Natural killer cell (primary cell): ENCODE measurements around the gene DGCR6L. TPM values are rescaled to one million over a fixed set of nuclear protein-coding genes. Genes with fewer than 3 reads are reported as not detected.
"Not testable (repeated sequence)": the region's sequence is repeated elsewhere in the genome, so short reads cannot be mapped to it uniquely, and the experiment has no call there.

Experiments
- ATAC-seq, 3 donors: fragments of 150-1000 bp in 2 of 3; fragments of 200-7000 bp in 1 of 3; cut with Tn5 transposase; 1 replicate in 1 of 3; 2 replicates in 2 of 3; pipeline ENCODE4 v1.10.0; 2021; ENCODE audit warnings: mild to moderate bottlenecking in 2 of 3, moderate library complexity in 2 of 3
- DNase-seq, 2 donors: peaks; one replicate each; pipeline versions ENCODE4 v3.0.0 to v3.0.0-alpha.2; 2013 to 2021; ENCODE audit warnings: mixed read lengths in 1 of 2
- H3K27ac ChIP-seq: one replicate; pipeline ENCODE4 v1.5.1; 2013; ENCODE audit warnings: mild to moderate bottlenecking, low read length
- H3K27me3 ChIP-seq: one replicate; pipeline ENCODE4 v1.6.1; 2013; ENCODE audit warnings: low read length; ENCODE audit not compliant: control insufficient read depth, insufficient read depth
- H3K36me3 ChIP-seq: one replicate; pipeline ENCODE4 v1.6.1; 2013; ENCODE audit warnings: low read length; ENCODE audit not compliant: control insufficient read depth, insufficient read depth
- H3K4me1 ChIP-seq: one replicate; pipeline ENCODE4 v1.6.1; 2013; ENCODE audit warnings: low read length; ENCODE audit not compliant: control insufficient read depth, insufficient read depth
- H3K4me3 ChIP-seq: one replicate; pipeline ENCODE4 v1.5.1; 2013; ENCODE audit warnings: low read length
- H3K9me3 ChIP-seq: one replicate; pipeline ENCODE4 v1.6.1; 2013; ENCODE audit warnings: low read length; ENCODE audit not compliant: control insufficient read depth, insufficient read depth
- H3K27ac Mint-ChIP-seq, 2 donors: one replicate each; pipeline ENCODE4 v1.8.0; 2022; ENCODE audit warnings: mild to moderate bottlenecking in 2 of 2, mixed read lengths in 2 of 2, moderate library complexity in 1 of 2
- H3K27me3 Mint-ChIP-seq, 2 donors: one replicate each; pipeline ENCODE4 v1.8.0; 2022; ENCODE audit warnings: low read depth in 2 of 2, mixed read lengths in 2 of 2
- H3K36me3 Mint-ChIP-seq: one replicate; pipeline ENCODE4 v1.8.0; 2022; ENCODE audit warnings: mixed read lengths
- H3K4me1 Mint-ChIP-seq, 2 donors: one replicate each; pipeline ENCODE4 v1.8.0; 2022; ENCODE audit warnings: mixed read lengths in 2 of 2
- H3K4me3 Mint-ChIP-seq: one replicate; pipeline ENCODE4 v1.8.0; 2022; ENCODE audit warnings: mild to moderate bottlenecking, moderate library complexity, mixed read lengths
- H3K9me3 Mint-ChIP-seq, 2 donors: one replicate each; pipeline ENCODE4 v1.8.0; 2022; ENCODE audit warnings: mixed read lengths in 2 of 2
- CTCF ChIP-seq: fragments of 200-600 bp; IDR thresholded peaks from one replicate; pipeline ENCODE4 v1.8.0; 2022; ENCODE audit warnings: antibody characterized with exemption
- WGBS: methylation state at CpG from one replicate; pipeline ENCODE4 v1.1.7; 2013; ENCODE audit warnings: missing lambda C conversion rate; ENCODE audit not compliant: insufficient coverage; 5-methylcytosine and 5-hydroxymethylcytosine counted together
- intact Hi-C: fragments of 100-400 bp; cut with micrococcal nuclease; formaldehyde crosslinking; loops from one replicate; pipeline ENCODE4 v1.14.2; 2022
- total RNA-seq, 4 donors: library from RNA; stranded (reverse); fragments of 120-200 nt in 1 of 4; gene quantifications; one replicate each; pipeline versions ENCODE4 v1.2.3 to v1.2.4, GENCODE V29; 2013 to 2022

The DGCR6L gene
- total RNA-seq, 3 donors from 2014 or later (not counting 1 experiment from before 2014, with no cell fraction given): 20.3 to 34.3 (median 33.0) TPM

- DNase-seq: no peak
- H3K4me1 ChIP-seq: no peaks in the 10 kb centered on the region
- intact Hi-C loops: no loop called here
- no peaks in the 10 kb centered on the region for H3K27me3 ChIP-seq
- WGBS: 86% methylated on average over 5 of the region's 5 CpGs
- Mint-ChIP-seq H3K4me1 (no peaks in the 10 kb centered on the region), H3K27me3 (no peaks in the 10 kb centered on the region), H3K36me3 (no peaks in the 10 kb centered on the region), H3K27ac (no peak overlapping the region), H3K4me3 (no peak overlapping the region), H3K9me3 (no peaks in the 10 kb centered on the region)
- ATAC-seq: no peak
- no peak for TF ChIP-seq CTCF
- H3K4me3 ChIP-seq: no peak overlapping the region
- no peaks in the 10 kb centered on the region for H3K36me3 ChIP-seq
- no peak overlapping the region for H3K27ac ChIP-seq
- H3K9me3 ChIP-seq: no peaks in the 10 kb centered on the region
These were observed 36.2 kb downstream of the DGCR6L start for GRCh38 chr22:20283674-20284066.

GRCh38 chr22:20282901-20283673 lies 36.8 kb downstream of the DGCR6L start:
- no peak for TF ChIP-seq CTCF
- Histone ChIP-seq H3K27me3 (no peaks in the 10 kb centered on the region), H3K4me1 (no peaks in the 10 kb centered on the region), H3K36me3 (no peaks in the 10 kb centered on the region), H3K4me3 (no peak overlapping the region), H3K9me3 (no peaks in the 10 kb centered on the region), H3K27ac (no peak overlapping the region)
- DNase-seq (no peak), ATAC-seq (no peak)
- Mint-ChIP-seq H3K4me3 (no peak overlapping the region), H3K27ac (no peak overlapping the region), H3K4me1 (no peaks in the 10 kb centered on the region), H3K36me3 (no peaks in the 10 kb centered on the region), H3K9me3 (no peaks in the 10 kb centered on the region), H3K27me3 (no peaks in the 10 kb centered on the region)
- intact Hi-C loops: no loop called here
- WGBS: 86% methylated on average over 15 of the region's 15 CpGs

- DNase-seq (no peak), ATAC-seq (no peak)
- Histone ChIP-seq H3K27ac (no peak overlapping the region), H3K4me1 (no peaks in the 10 kb centered on the region), H3K27me3 (no peaks in the 10 kb centered on the region), H3K9me3 (no peaks in the 10 kb centered on the region), H3K4me3 (no peak overlapping the region), H3K36me3 (no peaks in the 10 kb centered on the region)
- TF ChIP-seq CTCF: no peak
- no peaks in the 10 kb centered on the region for H3K27me3 Mint-ChIP-seq
- no peaks in the 10 kb centered on the region for H3K9me3 Mint-ChIP-seq
- 86% methylated on average over 12 of the region's 12 CpGs for WGBS
- intact Hi-C loops: no loop called here
- H3K4me1 Mint-ChIP-seq: peaks cover 0 to 1% of the 10 kb centered on the region in 2 donors
- no peak overlapping the region for H3K4me3 Mint-ChIP-seq
- no peaks in the 10 kb centered on the region for H3K36me3 Mint-ChIP-seq
- H3K27ac Mint-ChIP-seq: no peak overlapping the region
These were observed 38.0 kb downstream of the DGCR6L start for GRCh38 chr22:20281891-20282290.

- DNase-seq, H3K4me3 ChIP-seq, H3K27me3 Mint-ChIP-seq, H3K4me1 Mint-ChIP-seq, H3K36me3 ChIP-seq, H3K9me3 ChIP-seq, H3K4me3 Mint-ChIP-seq, H3K27me3 ChIP-seq, H3K27ac Mint-ChIP-seq, H3K4me1 ChIP-seq, H3K9me3 Mint-ChIP-seq, intact Hi-C loops, ATAC-seq, H3K27ac ChIP-seq, H3K36me3 Mint-ChIP-seq: not testable (repeated sequence)
- WGBS: 79% methylated on average over 9 of the region's 9 CpGs
These were observed 38.4 kb downstream of the DGCR6L start for GRCh38 chr22:20281473-20281872.
